Upper lobe of right lung (tissue), 1 donor: ENCODE measurements around the gene PBX1. TPM values are rescaled to one million over a fixed set of nuclear protein-coding genes. Genes with fewer than 3 reads are reported as not detected.

ENCODE experiments used
- ATAC-seq: fragments of 200-7000 bp; cut with Tn5 transposase; one replicate; pipeline ENCODE4 v1.9.1; 2020; ENCODE audit warnings: mild to moderate bottlenecking, moderate library complexity
- DNase-seq: peaks from one replicate; pipeline ENCODE4 v3.0.0-alpha.2; 2020
- H3K27ac ChIP-seq: fragments of 200-600 bp; one replicate; pipeline ENCODE4 v1.8.0; 2022
- H3K27me3 ChIP-seq: fragments of 200-600 bp; one replicate; pipeline ENCODE4 v1.8.0; 2022; ENCODE audit warnings: mild to moderate bottlenecking
- H3K36me3 ChIP-seq: fragments of 200-600 bp; one replicate; pipeline ENCODE4 v1.8.0; 2022
- H3K4me1 ChIP-seq: fragments of 200-600 bp; one replicate; pipeline ENCODE4 v1.8.0; 2022
- H3K4me3 ChIP-seq: fragments of 200-600 bp; one replicate; pipeline ENCODE4 v1.8.0; 2022; ENCODE audit warnings: mild to moderate bottlenecking
- H3K9me3 ChIP-seq: fragments of 200-600 bp; one replicate; pipeline ENCODE4 v1.8.0; 2022
- intact Hi-C: fragments of 100-400 bp; cut with DNase I; formaldehyde crosslinking; loops from one replicate; pipeline ENCODE4 v1.11.0; 2022
- total RNA-seq: library from RNA; stranded (reverse); fragmentation: NEBNext Ultra II Directional; extraction: Animal tissue kit (Norgen Biotek cat#: 25700); gene quantifications from one replicate; pipeline ENCODE4 v1.2.1, GENCODE V29; 2021
- TF ChIP-seq, protein P1 (sequence below): fragments of 200-600 bp; IDR thresholded peaks from one replicate; pipeline ENCODE4 v1.8.0; 2022; ENCODE audit warnings: antibody characterized with exemption
- donor health status: DM: no; HTN: yes; CAD: no; lungs with severe emphysema.

PBX1 gene
- total RNA-seq, 1 donor from 2014 or later = 56.7 TPM

DNA sequence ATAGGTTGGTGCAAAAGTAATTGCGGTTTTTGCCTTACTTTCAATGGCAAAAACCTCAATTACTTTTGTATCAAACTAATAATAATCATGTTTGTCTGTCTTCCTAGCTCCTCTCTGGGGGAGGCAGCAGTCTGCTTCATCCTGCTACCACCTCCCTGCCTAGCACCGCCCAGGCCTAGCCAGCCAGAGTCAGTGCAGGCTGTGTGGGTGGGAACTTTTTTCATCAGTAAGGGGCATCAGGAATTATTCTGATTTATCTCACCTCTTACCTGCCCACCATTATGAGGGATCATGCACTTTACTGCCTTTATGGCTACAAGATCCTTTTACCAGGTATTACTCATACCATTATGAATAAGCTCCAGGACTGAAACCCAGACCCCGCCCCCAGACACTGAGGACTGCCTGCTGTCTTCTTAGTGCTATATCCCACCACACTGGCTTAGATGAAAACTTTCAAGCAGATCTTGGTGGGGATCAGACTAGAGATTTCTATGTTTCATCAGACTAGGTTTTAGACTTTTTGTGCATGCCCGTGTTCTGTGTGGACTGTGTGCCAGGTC is 116.4 kb downstream of the PBX1 start:
- Histone ChIP-seq H3K27me3 (no peaks in the 10 kb centered on the region), H3K9me3 (no peaks in the 10 kb centered on the region), H3K36me3 (no peaks in the 10 kb centered on the region), H3K27ac (no peak overlapping the region), H3K4me3 (no peak overlapping the region), H3K4me1 (no peaks in the 10 kb centered on the region)
- ATAC-seq (no peak), DNase-seq (no peak)
- TF ChIP-seq, protein P1, sequence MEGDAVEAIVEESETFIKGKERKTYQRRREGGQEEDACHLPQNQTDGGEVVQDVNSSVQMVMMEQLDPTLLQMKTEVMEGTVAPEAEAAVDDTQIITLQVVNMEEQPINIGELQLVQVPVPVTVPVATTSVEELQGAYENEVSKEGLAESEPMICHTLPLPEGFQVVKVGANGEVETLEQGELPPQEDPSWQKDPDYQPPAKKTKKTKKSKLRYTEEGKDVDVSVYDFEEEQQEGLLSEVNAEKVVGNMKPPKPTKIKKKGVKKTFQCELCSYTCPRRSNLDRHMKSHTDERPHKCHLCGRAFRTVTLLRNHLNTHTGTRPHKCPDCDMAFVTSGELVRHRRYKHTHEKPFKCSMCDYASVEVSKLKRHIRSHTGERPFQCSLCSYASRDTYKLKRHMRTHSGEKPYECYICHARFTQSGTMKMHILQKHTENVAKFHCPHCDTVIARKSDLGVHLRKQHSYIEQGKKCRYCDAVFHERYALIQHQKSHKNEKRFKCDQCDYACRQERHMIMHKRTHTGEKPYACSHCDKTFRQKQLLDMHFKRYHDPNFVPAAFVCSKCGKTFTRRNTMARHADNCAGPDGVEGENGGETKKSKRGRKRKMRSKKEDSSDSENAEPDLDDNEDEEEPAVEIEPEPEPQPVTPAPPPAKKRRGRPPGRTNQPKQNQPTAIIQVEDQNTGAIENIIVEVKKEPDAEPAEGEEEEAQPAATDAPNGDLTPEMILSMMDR = no peak
- intact Hi-C loops = no loop called here

DNA sequence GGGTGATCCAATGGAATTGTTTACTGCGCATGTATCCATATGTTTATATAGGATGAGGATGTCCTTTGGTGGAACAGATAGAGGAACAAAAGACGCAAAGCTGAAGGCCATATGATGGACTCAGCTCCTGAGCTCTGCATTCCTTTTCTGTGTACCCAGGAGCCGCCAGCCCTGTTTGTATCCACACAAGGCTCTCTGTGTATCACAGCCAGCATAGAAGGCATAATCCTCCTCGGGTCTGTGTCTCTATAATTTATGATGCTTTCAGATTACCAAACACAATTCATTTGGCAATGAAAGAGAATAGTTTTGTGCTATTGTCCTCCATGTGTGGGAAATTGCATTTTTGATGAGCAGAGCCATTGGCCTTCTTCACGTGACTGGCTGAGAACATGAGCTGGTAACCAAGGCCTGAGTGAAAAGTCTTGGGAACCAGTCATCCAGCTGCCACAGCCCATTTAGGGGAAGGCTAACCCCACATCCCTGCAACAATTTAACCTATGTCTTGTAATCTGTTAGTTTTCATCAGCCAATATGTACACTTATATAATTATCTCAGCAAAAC is 119.2 kb downstream of the PBX1 start:
- TF ChIP-seq, protein P1 = no peak
- Histone ChIP-seq H3K27ac (no peak overlapping the region), H3K27me3 (no peaks in the 10 kb centered on the region), H3K4me3 (no peak overlapping the region), H3K36me3 (no peaks in the 10 kb centered on the region), H3K9me3 (no peaks in the 10 kb centered on the region), H3K4me1 (no peaks in the 10 kb centered on the region)
- ATAC-seq (no peak), DNase-seq (no peak)
- intact Hi-C loops = no loop called here

DNA sequence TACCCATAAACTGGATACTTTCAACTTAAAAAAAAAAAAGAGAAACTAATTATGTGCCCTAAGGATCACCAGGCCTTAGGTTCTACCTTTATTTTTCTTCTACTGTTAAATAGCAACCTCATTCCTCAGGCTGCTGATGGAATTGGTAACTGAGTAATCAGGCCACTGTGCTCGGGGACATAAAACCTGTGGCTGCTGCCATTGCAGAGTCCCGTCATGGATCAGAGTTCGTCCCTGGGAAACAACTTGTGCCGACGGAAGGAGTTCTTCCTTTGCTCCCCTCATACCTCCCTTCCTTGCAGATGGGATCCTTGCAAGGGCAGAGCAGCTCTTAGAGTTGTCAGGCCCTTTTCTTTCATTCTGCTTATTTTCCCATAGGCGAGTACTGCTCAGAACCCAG is 123.6 kb downstream of the PBX1 start:
- no peaks in the 10 kb centered on the region for H3K9me3 ChIP-seq
- ATAC-seq = no peak
- TF ChIP-seq, protein P1 = no peak
- no peak for DNase-seq
- H3K27ac ChIP-seq = no peak overlapping the region
- H3K36me3 ChIP-seq = no peaks in the 10 kb centered on the region
- peaks cover 3% of the 10 kb centered on the region for H3K4me1 ChIP-seq
- no peak overlapping the region for H3K4me3 ChIP-seq
- H3K27me3 ChIP-seq = no peaks in the 10 kb centered on the region
- intact Hi-C loops = no loop called here

DNA sequence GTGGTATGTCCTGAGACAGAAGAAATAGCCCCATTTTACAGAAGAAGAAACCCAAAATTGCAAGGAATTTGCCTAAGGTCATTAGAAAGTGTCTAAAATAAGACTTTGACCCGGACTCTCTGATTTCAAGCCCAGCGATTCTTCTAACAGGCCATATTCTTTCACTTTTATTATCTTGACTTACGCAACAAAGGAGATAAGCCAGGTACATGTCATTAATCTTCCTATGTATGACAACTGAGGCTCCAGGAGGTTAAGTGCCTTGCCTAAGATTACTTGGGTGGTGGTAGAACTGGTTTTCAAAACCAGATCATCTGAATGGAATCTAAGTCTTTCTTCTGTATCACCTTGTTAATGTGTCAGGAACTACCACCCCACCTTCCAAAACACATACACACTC is 124.3 kb downstream of the PBX1 start:
- no peak overlapping the region for H3K27ac ChIP-seq
- no peaks in the 10 kb centered on the region for H3K27me3 ChIP-seq
- H3K4me1 ChIP-seq = peaks cover 3% of the 10 kb centered on the region
- peak; percentile 44 for ATAC-seq
- intact Hi-C loops = no loop called here
- no peak overlapping the region for H3K4me3 ChIP-seq
- H3K36me3 ChIP-seq = no peaks in the 10 kb centered on the region
- DNase-seq = no peak
- TF ChIP-seq, protein P1 = no peak
- no peaks in the 10 kb centered on the region for H3K9me3 ChIP-seq

DNA sequence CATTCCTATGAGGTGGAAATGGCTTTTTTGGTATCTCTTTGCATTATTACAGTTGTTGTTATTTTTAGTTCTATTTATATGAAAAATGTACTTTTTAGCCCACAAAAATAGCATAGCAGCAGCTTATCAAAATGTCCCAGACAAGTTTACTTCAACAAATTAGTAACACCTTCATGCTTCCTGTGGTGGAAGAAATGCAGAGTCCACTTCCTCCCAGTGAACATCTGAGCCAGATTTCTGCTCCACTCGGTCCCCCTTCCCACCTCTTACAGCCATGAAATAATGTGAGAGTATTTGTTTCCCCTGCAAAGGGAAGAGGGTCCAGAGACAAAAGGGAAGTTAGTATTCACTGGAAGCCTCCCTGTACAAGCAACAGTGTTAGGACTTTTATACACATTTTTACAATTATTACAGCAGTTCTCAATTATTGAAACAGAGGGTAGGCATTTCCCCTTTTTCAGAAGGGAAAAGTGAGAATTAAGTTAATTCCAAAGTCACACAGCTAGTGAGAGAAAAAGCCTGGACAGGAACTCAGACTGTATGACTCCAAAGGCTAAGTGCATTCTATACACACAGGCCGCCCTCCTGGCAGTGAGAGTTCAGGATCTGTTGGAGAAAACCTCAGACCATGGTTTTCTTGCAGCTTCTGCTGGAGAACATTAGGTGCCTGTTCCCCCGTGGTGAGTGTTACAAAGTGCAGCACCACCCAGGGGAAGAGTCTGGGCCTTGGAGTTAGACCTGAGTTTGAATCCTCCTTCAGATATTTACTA is 126.5 kb downstream of the PBX1 start:
- no peak for DNase-seq
- TF ChIP-seq, protein P1 = no peak
- intact Hi-C loops = no loop called here
- Histone ChIP-seq H3K36me3 (no peaks in the 10 kb centered on the region), H3K9me3 (no peaks in the 10 kb centered on the region), H3K27me3 (no peaks in the 10 kb centered on the region), H3K4me1 (peaks cover 3% of the 10 kb centered on the region), H3K27ac (no peak overlapping the region), H3K4me3 (no peak overlapping the region)
- peak; percentile 50 for ATAC-seq
